HCEC 1CT (cell line): ENCODE data around the gene CASP2.
"Not testable (repeated sequence)": the region's sequence is repeated elsewhere in the genome, so short reads cannot be mapped to it uniquely, and the experiment has no call there.

Experiments used
- DNase-seq: peaks from one replicate; pipeline ENCODE4 v3.0.0-alpha.2; 2017

CASP2 gene

GRCh38 chr7:143265017-143265693, 23.0 kb upstream of the CASP2 start:
- no peak for DNase-seq

- DNase-seq, result no peak
Measured at GRCh38 chr7:143269251-143269650, 18.9 kb upstream of the CASP2 start.

DNA sequence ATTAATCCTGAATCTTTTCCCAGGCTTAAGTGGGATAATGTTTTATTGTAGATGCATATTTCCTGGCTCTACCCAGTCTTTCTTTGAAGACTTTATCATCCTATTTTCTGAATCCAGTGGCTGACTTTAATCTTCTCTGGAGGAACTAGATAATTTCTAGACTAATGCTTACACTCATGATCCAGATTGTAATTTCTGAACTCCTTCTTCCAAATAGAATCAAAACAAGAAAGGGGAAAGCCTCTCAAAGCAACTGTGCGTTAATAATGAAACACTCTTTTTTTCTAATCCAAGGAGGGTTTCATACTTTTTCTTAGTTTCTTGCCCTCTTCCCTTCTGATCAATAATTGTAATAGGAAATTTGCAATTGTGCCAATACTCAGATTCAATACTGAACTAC, 16.9 kb upstream of the CASP2 start:
- DNase-seq, result no peak

DNA sequence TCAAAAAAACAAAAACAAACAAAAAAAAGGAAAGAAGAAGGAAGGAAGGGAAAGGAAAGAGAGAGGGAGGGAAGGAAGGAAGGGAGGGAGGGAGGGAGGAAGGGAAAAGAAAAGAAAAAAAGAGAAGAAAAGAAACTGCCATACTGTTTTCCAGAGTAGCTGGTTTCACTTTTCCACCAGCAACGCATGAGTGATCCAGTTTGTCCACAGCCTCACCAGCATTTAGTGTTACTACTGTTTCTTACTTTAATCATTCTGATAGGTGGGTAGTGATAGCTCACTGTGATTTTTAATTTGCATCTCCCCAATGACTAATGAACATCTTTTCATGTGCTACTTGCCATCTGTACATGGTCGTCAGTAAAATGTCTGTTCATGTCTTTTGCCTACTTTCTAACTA, 15.3 kb upstream of the CASP2 start:
- DNase-seq, result no peak

DNA sequence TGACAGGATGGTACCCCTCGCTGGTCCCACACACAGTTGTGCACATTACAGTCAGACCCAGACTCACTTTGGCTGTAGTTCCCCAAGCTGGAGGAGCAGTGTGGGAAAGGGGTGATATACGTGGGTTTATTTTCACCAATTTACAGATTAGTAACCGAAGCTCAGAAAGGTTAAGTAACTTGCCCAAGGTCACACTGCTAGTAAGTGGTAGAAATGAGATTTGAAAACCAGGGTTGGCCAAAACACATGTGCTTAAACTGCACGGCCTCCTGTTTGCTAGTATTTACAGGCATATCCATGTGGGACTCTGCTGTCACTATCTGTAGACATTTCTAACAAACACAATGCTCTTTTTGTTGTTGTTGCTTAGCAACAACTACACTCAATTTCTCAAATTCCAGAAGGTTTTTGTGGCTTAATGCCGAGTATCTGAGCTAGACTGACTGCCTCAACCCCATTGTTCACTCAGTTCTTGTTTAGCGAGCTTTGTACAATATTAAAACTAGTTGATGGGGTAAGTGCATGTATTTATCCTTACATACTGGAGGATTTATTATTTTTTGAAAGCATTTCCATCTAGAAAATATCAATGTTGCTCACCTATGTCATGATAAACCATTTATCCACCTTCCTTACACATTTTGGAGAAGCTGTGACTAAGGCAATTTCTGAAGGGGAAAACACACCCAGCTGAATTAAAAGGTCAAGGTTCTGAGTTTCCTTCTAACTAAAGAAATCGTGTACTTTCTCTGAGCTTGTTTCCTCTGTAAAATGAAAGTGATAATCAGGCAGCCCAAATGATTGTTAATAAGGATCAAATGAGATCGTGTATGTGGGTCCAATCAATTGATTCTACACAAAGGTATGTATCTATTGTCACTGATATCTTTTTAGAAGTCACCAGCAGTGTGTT, 8.7 kb upstream of the CASP2 start:
- peak; percentile 25 for DNase-seq

DNA sequence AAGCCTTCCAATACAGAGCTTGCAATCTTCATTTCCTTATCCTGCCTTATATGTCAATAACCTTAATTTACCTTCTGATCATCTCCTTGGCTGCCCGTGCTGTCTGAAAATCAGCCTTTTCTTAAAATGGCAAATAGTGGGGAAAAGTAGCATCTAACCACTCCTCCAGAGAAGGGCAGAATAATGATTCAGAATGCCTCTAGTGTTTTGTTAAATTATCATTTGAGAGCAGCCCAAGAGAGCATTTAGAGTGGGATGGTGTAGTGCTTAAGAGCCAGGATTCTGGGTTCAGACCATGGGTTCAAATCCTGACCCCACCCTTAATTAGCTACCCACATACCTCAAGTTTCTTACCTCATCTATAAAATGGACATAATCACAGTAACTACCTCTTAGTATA, 8.0 kb upstream of the CASP2 start:
- no peak for DNase-seq

DNA sequence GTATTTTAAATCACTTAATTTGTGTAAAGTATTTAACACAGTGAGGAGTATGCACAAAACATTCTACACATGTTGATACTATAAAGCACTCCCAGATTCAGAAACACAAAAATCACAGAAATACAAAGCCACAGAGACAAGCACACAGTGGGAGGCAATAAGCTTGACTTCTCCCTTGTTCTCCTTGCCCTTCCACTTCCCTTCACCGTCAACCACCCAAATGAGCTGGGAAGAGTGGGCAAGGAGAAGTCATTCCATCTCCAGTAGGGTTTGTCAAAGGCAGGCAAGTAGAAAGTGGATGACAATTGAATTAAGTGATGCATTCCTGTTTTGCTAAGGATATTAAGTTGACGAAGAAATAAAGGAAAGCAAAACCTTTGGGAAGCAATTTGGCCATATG, 7.6 kb upstream of the CASP2 start:
- DNase-seq, result no peak

GRCh38 chr7:143281529-143281928, 6.6 kb upstream of the CASP2 start:
- no peak for DNase-seq

DNA sequence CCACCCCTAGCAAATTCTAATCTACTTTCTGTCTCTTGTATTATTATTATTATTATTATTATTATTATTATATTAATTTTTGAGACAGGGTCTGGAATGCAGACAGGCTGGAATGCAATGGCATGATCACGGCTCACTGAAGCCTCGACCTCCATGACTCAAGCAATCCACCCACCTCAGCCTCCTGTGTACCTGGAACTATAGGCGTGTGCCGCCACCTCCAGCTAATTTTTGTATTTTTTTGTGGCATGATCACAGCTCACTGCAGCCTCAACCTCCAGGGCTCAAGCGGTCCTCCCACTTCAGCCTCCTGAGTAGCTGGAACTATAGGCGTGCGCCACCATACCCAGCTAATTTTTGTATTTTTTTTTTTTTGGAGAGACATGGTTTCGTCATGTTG, 6.0 kb upstream of the CASP2 start:
- no peak for DNase-seq

DNA sequence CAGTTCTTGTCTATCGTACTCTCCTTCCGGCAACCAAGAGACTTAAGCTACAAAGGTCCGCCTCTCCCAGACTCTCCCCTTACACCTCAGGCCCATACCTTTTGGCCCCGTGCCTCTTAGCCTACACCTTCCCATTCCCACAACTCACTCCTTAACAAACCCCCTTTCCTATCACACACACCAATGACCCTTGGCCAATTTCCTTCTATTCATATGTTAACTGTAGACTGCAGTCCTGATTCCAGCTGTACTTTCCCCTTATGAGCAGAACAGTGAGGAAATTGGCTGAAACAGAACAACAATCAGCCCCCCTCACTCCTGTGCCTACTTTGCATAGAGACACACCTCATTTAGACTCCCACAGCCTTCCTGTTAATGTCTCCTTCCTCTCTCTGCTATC, 4.8 kb upstream of the CASP2 start:
- no peak for DNase-seq

DNA sequence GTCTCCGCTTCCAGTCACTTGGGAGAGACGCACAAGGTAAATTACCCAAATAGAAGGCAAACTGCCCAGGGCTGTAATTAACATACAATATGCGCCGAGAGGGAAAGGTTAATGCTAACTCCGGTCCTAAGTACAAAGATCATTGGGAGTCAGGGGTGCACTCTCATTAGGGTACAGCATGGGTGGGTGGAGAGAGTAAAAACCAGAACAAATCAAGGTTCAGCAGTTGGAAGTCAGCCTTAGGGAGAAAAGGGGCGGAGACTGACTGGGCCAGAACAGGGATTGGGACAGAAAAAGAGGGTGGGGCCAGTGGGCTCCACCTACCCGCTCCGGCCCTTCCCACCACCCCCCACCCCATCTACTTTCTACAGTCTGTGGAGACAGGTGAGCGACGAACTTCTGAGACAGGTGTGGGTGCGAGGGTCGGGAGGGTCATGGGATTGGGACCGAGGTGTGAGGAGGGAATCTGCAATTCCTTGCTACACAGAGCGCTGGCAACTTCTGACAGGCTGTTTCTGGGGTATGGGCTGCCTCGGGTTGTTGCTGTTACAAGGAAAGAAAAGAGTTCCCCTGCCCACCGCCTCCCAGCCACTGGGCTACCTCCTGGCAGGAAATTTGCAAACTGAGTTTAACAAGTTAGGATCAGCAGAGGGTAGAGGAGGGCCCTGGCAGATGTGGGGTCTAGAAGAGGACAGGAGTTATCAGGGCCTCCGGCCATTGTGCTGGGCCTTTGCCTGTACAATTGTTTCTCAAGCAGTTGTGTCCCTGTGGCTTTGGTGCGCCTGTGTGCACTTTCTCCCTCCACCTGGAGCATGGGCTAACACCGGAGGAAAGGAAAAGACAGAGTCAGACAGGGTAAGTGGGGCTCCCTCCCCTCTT, 3.3 kb upstream of the CASP2 start, which contains the start of gene TMEM139:
TSS of gene TMEM139 (plus strand) at position 368 of the 879 bp plus-strand sequence. CDS start 1,000 bp downstream, outside the sequence.
- no peak for DNase-seq

GRCh38 chr7:143285470-143285778, 2.7 kb upstream of the CASP2 start:
- DNase-seq, result no peak

DNA sequence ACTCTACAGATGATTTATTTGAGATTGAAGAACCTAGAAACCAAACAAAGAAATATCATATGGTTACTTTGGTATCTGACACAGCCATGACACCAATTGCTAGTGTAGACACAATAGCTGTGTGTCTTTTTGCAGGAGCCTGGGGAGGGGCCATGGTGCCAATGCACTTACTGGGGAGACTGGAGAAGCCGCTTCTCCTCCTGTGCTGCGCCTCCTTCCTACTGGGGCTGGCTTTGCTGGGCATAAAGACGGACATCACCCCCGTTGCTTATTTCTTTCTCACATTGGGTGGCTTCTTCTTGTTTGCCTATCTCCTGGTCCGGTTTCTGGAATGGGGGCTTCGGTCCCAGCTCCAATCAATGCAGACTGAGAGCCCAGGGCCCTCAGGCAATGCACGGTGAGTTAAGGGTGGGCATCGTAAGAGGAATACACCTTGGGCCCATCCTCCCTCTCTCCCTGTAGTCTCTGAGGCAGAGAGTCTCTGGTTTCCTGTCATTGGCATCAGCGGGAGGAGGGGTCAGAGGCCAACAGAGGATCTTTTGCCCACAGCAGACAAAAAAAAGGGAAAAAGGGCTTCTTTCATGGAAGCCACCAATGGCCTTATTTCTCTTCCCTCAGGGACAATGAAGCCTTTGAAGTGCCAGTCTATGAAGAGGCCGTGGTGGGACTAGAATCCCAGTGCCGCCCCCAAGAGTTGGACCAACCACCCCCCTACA, 2.2 kb upstream of the CASP2 start:
- no peak for DNase-seq

- DNase-seq, result no peak
Measured at GRCh38 chr7:143286522-143286890, 1.6 kb upstream of the CASP2 start.

DNA sequence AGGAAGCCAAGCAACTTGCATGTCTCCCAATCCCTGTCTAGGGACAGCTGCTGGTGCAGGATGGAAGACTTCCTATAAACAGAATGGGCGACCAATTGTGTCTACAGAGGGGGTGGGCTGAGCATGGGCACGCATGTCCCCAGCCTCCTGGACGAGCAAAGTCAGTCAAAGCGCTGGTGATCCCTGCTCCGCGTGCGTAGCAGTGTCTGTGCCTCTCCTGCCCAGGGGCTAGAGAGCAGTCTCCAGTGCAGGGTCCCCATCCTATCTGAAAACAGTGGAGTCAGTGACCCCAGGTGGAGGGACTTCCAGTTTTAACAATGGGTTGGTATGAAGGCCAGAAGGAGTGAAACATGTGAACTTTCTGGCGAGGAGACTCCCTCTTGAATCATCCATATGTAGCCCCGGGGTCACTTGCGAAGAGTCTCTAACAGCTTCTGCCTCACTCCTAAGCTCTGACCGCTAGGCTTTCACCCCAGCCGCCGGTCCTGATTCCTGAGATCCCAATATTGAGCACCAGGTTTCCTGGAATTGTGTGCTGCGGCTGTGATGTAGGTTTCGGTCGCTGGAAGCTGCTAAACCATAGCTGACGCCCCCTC, 714 bp upstream of the CASP2 start:
- DNase-seq, result no peak

GRCh38 chr7:143288836-143289235, 685 bp downstream of the CASP2 start:
- peak; percentile 43 for DNase-seq

DNA sequence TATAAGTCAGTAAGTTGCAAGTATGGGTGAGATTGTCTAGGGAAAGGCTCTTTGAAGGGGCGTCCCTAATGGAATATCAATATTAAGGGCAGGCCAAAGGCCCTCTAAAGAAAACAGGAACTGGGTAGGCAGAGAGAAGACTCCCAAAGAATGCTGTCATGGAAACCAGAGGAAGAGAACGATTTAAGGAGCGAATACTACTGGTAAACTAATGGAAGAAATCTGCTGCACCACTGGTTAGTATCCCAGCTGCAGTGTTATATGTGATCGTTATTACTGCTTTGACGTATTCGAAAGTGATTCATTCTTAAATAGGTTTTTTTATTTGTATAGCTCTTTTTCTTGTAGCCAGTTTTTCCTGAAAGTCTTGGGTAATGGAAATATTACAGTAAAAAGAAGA, 1.3 kb downstream of the CASP2 start:
- no peak for DNase-seq

DNA sequence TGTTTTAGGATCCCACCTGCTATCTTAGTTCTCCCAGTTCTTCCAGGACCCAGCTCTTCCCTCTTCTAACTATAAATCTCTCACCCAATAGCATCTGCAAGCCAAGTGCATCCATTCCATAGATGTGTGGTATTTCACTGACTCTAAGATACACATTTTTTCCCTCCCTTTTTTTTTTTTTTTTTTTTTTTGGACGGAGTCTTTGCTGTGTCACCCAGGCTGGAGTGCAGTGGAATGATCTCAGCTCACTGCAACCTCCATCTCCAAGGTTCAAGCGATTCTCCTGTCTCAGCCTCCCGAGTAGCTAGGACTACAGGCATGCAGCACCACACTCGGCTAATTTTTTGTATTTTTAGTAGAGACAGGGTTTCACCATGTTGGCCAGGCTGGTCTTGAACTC, 1.7 kb downstream of the CASP2 start:
- DNase-seq, result not testable (repeated sequence)

DNA sequence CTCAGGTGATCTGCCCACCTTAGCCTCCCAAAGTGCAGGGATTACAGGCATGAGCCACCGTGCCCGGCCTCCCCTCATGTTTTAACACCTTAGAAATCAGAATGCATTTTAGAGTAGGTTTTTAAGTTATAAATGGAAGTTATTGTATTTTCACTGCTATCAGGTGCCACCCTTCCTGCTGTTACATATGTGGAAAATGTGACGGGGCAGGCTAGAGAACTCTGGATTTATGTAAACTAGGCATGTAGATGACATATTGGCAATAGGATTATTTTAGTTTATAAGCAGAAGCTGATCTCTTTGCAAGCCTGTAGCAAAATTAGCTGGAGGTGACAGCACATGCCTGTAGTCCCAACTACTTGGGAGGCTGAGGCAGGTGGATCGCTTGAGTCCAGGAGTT, 2.1 kb downstream of the CASP2 start:
- no peak for DNase-seq

DNA sequence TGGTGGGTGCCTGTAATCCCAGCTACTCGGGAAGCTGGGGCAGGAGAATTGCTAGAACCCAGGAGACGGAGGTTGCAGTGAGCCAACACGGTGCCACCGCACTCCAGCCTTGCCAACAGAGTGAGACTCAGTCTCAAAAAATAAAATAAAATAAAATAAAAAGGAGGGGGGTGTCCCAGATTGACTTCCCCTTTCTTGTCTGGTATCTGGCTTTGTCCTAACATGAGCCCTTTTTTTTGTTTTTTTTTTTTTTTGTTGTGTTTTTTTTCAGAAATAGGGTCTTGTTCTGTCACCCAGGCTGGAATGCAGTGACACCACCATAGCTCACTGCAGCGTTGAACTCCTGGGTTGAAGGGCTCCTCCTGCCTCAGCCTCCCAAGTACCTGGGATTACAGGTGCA, 4.7 kb downstream of the CASP2 start:
- DNase-seq, result no peak

- peak; percentile 23 for DNase-seq
Measured at GRCh38 chr7:143295870-143296269, 7.7 kb downstream of the CASP2 start.

DNA sequence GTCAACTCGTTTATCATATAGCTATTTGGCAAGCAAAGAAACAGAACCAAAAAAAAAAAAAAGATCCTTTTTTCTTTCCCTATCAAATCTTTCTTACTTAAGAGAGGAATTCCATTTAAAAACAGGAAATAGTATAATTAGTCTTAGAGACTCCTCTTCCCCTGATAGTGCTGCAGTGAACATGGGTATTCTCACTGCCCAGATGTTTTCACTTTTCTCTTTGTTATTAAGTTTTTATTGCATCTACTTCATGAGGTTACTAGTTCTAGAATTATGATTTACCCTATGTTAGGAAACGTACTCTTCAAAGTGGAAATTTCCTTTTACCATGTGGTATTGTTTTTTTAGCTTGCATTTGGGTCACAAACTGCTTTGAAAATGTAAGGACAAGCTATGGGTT, 8.5 kb downstream of the CASP2 start:
- no peak for DNase-seq
